ENCODE measurements around the gene SH2D7. TPM values are rescaled to one million over a fixed set of nuclear protein-coding genes. Genes with fewer than 3 reads are reported as not detected.
"Not testable (repeated sequence)": the region's sequence is repeated elsewhere in the genome, so short reads cannot be mapped to it uniquely, and the experiment has no call there.

SH2D7 gene
- total RNA-seq, 2 donors from 2014 or later, result not detected

GRCh38 chr15:78149068-78149804 is 56.9 kb downstream of the SH2D7 start, which contains the start of gene IDH3A:
Gene IDH3A, plus strand, starts transcription at chr15:78149362. Its CDS starts 42 bp downstream, at chr15:78149404.
- H3K9me3 Mint-ChIP-seq, result no peaks in the 10 kb centered on the region
- no peaks in the 10 kb centered on the region for H3K27me3 Mint-ChIP-seq (ENCODE audit: low read depth)
- H3K27ac Mint-ChIP-seq, result peak within 1 kb of the TSS; percentile 99
- peak within 1 kb of the TSS; percentile 93 for H3K4me3 Mint-ChIP-seq
- peaks cover 45% of the 10 kb centered on the region for H3K4me1 Mint-ChIP-seq (ENCODE audit: low read depth)
- ATAC-seq (replicated peaks in 1 of 2) (peak; percentile 88 to 94), DNase-seq (peak; percentile 100)
- H3K36me3 Mint-ChIP-seq (ENCODE audit: insufficient read depth in 2 of 2), result peaks cover 0 to 4% of the 10 kb centered on the region in 2 donors

DNA sequence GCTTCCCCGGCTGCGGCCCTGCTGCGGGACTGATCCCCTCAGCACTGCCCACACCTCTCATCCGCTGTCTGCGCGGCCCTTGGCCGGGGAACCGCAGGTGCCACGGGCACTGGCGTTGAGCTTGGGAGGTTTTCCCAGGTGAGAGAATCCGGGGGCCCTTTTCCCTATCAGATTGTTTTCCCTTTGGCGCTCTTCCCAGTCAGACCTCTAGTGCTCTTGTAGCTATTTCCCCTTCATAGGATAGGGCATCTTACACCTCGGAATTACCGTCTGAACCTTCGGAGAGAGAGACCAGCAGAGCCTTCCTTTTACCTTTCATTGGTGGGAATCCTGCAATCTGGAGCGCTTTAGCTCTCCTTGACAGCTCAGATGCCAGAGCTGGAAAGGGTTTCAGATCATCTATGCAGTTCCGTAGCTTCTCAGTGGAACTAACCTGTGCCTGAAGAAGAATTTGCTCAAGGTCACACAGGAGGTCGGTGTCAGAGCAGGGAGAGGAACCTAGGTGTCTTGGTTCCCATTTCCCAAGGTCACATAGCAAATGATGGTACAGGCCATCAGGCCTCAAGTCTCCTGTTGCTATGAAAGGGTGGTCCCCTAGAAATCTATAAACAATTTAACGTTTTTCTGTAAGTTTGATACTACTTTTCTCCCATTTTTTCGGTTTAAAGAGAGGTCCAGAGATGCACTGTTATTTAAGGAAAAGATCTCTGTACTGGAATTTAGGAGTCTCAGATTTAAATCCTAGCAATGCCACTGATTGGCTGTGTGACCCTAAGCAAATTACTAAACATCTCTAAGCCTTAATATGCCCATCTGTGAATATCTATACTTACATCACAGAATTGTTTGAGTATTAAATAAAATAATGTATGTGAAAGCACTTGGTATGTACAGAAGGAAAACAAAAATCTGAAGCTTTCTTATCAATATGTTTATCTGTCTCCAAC is 57.7 kb downstream of the SH2D7 start:
- peak overlapping the region; percentile 93 for H3K4me3 Mint-ChIP-seq
- H3K4me1 Mint-ChIP-seq (ENCODE audit: low read depth), result peaks cover 45% of the 10 kb centered on the region
- peak overlapping the region; percentile 58 for H3K27ac Mint-ChIP-seq
- ATAC-seq (replicated peaks in 1 of 2) (no peak), DNase-seq (no peak)
- no peaks in the 10 kb centered on the region for H3K9me3 Mint-ChIP-seq
- peaks cover 0 to 4% of the 10 kb centered on the region in 2 donors for H3K36me3 Mint-ChIP-seq (ENCODE audit: insufficient read depth in 2 of 2)
- H3K27me3 Mint-ChIP-seq (ENCODE audit: low read depth), result no peaks in the 10 kb centered on the region

- DNase-seq (peak; percentile 11 to 27), ATAC-seq (replicated peaks in 1 of 2) (peak in 1 of 2 donors; percentile 8)
- H3K36me3 Mint-ChIP-seq (ENCODE audit: insufficient read depth in 2 of 2); H3K27me3 Mint-ChIP-seq (ENCODE audit: low read depth); H3K9me3 Mint-ChIP-seq; H3K27ac Mint-ChIP-seq: not testable (repeated sequence)
- H3K4me1 Mint-ChIP-seq (ENCODE audit: low read depth), result peaks cover 45% of the 10 kb centered on the region
- peak overlapping the region; percentile 93 for H3K4me3 Mint-ChIP-seq
These were observed 58.7 kb downstream of the SH2D7 start for GRCh38 chr15:78151075-78151474.

Other genes starting within 250 kb of the SH2D7 start
- gene TBC1D2B, start 14.8 kb upstream of the SH2D7 start, total RNA-seq, result 10 to 100 TPM; 67.8 to 75.0 TPM
- gene CIB2, start 38.9 kb downstream of the SH2D7 start, total RNA-seq, result 1 to 10 TPM; 3.2 to 3.8 TPM
- 10 to 100 TPM; 83.6 to 92.7 TPM for gene IDH3A, start 56.8 kb downstream of the SH2D7 start, total RNA-seq
- under 1 TPM in 1 of 2 donors, not detected in 1; 0.32 TPM for gene ACSBG1, start 142.0 kb downstream of the SH2D7 start, total RNA-seq
- gene DNAJA4, start 172.0 kb downstream of the SH2D7 start, total RNA-seq, result 10 to 100 TPM; 30.7 to 36.4 TPM
- gene SKIC8, start 207.0 kb downstream of the SH2D7 start, total RNA-seq, result 10 to 100 TPM; 31.0 to 31.3 TPM
- gene CRABP1, start 247.8 kb downstream of the SH2D7 start, total RNA-seq, result under 1 TPM in 1 of 2 donors, not detected in 1; 0.65 TPM

All from activated T-cell treated with anti-CD3 and anti-CD28 coated beads, Interleukin-2, amount 50 U/mL, for 72 hours (primary cell).